Adrenal gland (tissue), 12 donors: Measurements from ENCODE around the gene PGAP2. TPM values are rescaled to one million over a fixed set of nuclear protein-coding genes. Genes with fewer than 3 reads are reported as not detected.
"Not testable (repeated sequence)": the region's sequence is repeated elsewhere in the genome, so short reads cannot be mapped to it uniquely, and the experiment has no call there.

Experiments
- DNase-seq, 7 donors: peaks; one replicate each; pipeline ENCODE4 v3.0.0-alpha.2; 2019 to 2020
- H3K27ac ChIP-seq, 5 donors: fragments of 200-600 bp; sonication (generic) in 4 of 5; 1 replicate in 3 of 5; 2 replicates in 2 of 5; pipeline versions ENCODE4 v1.5.1 to v1.8.0; 2016 to 2020; ENCODE audit warnings: mild to moderate bottlenecking in 1 of 5
- H3K27me3 ChIP-seq: fragments of 200-600 bp; 2 replicates; pipeline ENCODE4 v1.8.0; 2021
- H3K36me3 ChIP-seq, 2 donors: fragments of 200-600 bp; replicated peaks in 1 of 2; 1 replicate in 1 of 2; 2 replicates in 1 of 2; pipeline versions ENCODE4 v1.5.1 to v1.8.0; 2018 to 2022
- H3K4me1 ChIP-seq, 2 donors: fragments of 200-600 bp; replicated peaks in 1 of 2; 1 replicate in 1 of 2; 2 replicates in 1 of 2; pipeline versions ENCODE4 v1.5.1 to v1.8.0; 2018 to 2021
- H3K4me3 ChIP-seq, 4 donors: fragments of 200-600 bp; sonication (generic) in 3 of 4; one replicate each; pipeline ENCODE4 v1.5.1; 2016 to 2018
- H3K9me3 ChIP-seq, 3 donors: fragments of 200-600 bp; sonication (generic) in 1 of 3; replicated peaks in 1 of 3; 1 replicate in 2 of 3; 2 replicates in 1 of 3; pipeline versions ENCODE4 v1.5.1 to v1.8.0; 2016 to 2021
- POLR2A ChIP-seq, 2 donors: fragments of 450-650 bp; IDR thresholded peaks; one replicate each; pipeline ENCODE4 v1.6.1; 2017; ENCODE audit warnings: antibody characterized with exemption in 2 of 2, mild to moderate bottlenecking in 2 of 2, moderate library complexity in 1 of 2
- WGBS, 4 donors: extraction: QIAGEN DNeasy Blood & Tissue Kit in 2 of 4; methylation state at CpG; one replicate each; pipeline versions ENCODE4 v1.1.5 to v1.1.7; 2013 to 2017; 5-methylcytosine and 5-hydroxymethylcytosine counted together
- intact Hi-C, 2 donors: fragments of 100-400 bp; cut with DNase I; formaldehyde crosslinking; loops; one replicate each; pipeline versions ENCODE4 v1.14.1 to v1.15.0; 2022 to 2023
- polyA plus RNA-seq, 3 donors: library from polyadenylated mRNA; stranded (reverse); fragments of 200-250 nt in 2 of 3; fragments of 350-450 nt in 1 of 3; fragmentation: Illumina TruSeq in 1 of 3; extraction: RNeasy Lipid Tissue Mini Kit (QIAGEN cat#74804) in 1 of 3; gene quantifications; one replicate each; pipeline ENCODE4 v1.2.3, GENCODE V29; 2013 to 2014
- total RNA-seq, 9 donors: library from RNA; depleted of rRNA in 4 of 9; stranded (reverse); fragments of >200 nt in 4 of 9; fragments of 120-200 nt in 1 of 9; fragmentation: NEBNext Ultra II Directional in 1 of 9; extraction: Animal tissue kit (Norgen Biotek cat#: 25700) in 1 of 9; gene quantifications; one replicate each; pipeline versions ENCODE4 v1.1.0 to v1.2.4, GENCODE V29; 2013 to 2023
- TF ChIP-seq, protein P1 (sequence below), 6 experiments: fragments of 450-650 bp in 4 of 6; fragments of 200-600 bp in 2 of 6; sonication (generic) in 1 of 6; IDR thresholded peaks; 1 replicate in 5 of 6; 2 replicates in 1 of 6; pipeline versions ENCODE4 v1.5.1 to v1.8.0; 2016 to 2021; ENCODE audit warnings: antibody characterized with exemption in 6 of 6, mild to moderate bottlenecking in 2 of 6, moderate library complexity in 1 of 6
- donor health status: healthy with polysubstance abuse.
- donor health status: Bipolar disorder and iron deficiency.
- donor health status: DM: yes; HTN: yes; CAD: no.
- donor health status: DM: no; HTN: no; CAD: no.
- donor health status: DM: no; HTN: no; CAD: no.
- donor health status: DM: yes; HTN: yes; CAD: no.

Gene PGAP2
- total and polyA plus RNA-seq, 12 donors: 4.6 to 44.0 (median 19.9) TPM

- Histone ChIP-seq H3K27ac (no peak overlapping the region), H3K27me3 (no peaks in the 10 kb centered on the region), H3K36me3 (no peaks in the 10 kb centered on the region), H3K9me3 (no peaks in the 10 kb centered on the region), H3K4me1 (peaks cover 32 to 55% of the 10 kb centered on the region in 2 donors), H3K4me3 (no peak overlapping the region)
- DNase-seq: no peak
- 89 to 96% (median 94%) methylated on average over 2 of the region's 2 CpGs for WGBS, 4 donors
- no peak for TF ChIP-seq POLR2A (IDR thresholded peaks at IDR 0.05)
- TF ChIP-seq, protein P1, sequence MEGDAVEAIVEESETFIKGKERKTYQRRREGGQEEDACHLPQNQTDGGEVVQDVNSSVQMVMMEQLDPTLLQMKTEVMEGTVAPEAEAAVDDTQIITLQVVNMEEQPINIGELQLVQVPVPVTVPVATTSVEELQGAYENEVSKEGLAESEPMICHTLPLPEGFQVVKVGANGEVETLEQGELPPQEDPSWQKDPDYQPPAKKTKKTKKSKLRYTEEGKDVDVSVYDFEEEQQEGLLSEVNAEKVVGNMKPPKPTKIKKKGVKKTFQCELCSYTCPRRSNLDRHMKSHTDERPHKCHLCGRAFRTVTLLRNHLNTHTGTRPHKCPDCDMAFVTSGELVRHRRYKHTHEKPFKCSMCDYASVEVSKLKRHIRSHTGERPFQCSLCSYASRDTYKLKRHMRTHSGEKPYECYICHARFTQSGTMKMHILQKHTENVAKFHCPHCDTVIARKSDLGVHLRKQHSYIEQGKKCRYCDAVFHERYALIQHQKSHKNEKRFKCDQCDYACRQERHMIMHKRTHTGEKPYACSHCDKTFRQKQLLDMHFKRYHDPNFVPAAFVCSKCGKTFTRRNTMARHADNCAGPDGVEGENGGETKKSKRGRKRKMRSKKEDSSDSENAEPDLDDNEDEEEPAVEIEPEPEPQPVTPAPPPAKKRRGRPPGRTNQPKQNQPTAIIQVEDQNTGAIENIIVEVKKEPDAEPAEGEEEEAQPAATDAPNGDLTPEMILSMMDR (IDR thresholded peaks at IDR 0.05): no peak
- intact Hi-C loops: no loop called here
These were observed 52.0 kb downstream of the PGAP2 start for GRCh38 chr11:3860375-3860774.

DNA sequence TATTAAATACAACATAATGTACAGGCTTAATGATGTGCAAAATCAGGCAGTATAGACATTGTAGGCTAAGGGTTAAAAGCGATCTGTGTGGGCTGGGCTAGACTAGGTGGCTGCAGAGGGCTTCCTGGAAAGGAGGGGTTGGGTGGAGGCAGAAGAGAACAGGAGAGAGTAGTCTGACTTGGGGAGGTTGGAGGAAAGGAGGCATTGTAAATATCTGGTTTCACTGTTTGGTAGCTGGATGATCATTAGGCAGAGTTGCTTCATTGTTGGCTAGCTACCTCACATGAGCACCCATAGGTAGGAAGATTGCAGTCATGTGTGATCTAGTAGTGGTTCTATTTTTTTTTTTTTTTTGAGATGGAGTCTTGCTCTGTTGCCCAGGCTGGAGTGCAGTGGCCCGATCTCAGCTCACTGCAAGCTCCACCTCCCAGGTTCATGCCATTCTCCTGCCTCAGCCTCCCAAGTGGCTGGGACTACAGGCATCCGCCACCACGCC, 52.6 kb downstream of the PGAP2 start:
- DNase-seq, H3K36me3 ChIP-seq, H3K27ac ChIP-seq, intact Hi-C loops, H3K27me3 ChIP-seq, H3K9me3 ChIP-seq, H3K4me3 ChIP-seq: not testable (repeated sequence)
- H3K4me1 ChIP-seq: peaks cover 34 to 61% of the 10 kb centered on the region in 2 donors
- WGBS, 4 donors: 82 to 96% (median 85%) methylated on average over 4 of the region's 4 CpGs

DNA sequence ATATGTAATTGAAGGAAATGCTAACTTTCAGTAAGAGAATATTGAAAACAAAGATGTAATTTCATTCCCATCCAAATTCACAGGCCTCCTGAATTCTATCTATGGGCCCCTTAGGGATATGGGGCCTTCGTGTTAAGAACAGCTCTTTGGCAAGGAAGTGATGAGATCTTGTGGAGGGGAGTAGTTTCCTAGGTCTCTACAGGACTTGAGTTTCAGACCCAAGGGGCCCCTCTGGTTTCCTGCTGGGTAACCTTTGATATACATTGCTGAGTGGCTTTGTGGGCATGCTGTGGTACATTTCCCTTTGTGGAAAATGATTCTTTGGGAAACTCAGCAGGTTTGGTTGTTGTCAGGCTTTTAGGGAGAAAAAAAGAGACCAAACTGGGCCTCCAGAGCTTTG, 53.3 kb downstream of the PGAP2 start:
- no peaks in the 10 kb centered on the region for H3K9me3 ChIP-seq
- peaks cover 33 to 62% of the 10 kb centered on the region in 2 donors for H3K4me1 ChIP-seq
- H3K36me3 ChIP-seq: no peaks in the 10 kb centered on the region
- no peak overlapping the region for H3K27ac ChIP-seq
- intact Hi-C loops: no loop called here
- TF ChIP-seq, protein P1 (IDR thresholded peaks at IDR 0.05): no peak
- TF ChIP-seq POLR2A (IDR thresholded peaks at IDR 0.05): no peak
- H3K27me3 ChIP-seq: no peaks in the 10 kb centered on the region
- no peak overlapping the region for H3K4me3 ChIP-seq
- WGBS, 4 donors: 54 to 74% (median 55%) methylated on average over 1 of the region's 1 CpG
- DNase-seq: no peak

DNA sequence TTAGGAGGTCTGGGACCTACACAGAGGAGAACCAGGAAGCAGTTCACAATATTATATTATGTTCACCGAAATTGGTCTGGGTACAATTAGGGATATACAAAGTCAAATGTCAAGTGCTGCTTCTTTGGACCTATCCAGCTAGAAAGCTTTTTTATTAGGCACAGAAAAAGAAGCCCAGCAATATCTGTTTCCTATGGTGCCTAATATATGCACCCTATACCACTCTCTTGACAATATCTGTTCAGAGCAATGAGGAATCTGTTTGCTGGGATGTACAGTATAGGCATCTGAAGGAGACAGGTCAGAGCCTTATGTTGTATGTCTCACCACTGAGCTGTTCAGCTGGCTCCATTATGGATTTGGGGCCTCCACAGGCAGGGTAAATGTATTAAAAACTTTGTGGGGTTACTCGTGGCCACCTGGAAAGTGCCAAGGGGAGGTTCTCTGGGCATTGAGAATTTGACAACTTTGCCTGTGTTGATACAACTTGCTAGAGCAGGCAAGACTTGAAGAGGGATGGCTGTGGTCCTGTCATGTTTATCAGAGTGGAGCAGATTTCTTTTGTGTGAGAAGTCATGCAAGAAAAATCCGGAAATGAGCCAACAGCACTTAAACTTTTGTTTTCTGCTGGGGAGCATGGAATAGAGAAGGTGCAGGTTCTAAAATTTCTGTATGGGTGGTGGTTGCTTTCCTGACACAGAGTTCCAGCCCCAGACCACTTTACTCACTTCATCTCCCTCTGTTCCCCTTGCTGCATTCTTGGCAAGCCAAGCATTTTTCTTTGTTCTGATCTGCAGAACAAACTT, 57.2 kb downstream of the PGAP2 start:
- intact Hi-C loops: no loop called here
- WGBS, 4 donors: 53 to 67% (median 58%) methylated on average over 3 of the region's 3 CpGs
- no peaks in the 10 kb centered on the region for H3K36me3 ChIP-seq
- no peak for DNase-seq
- H3K4me1 ChIP-seq: peaks cover 17 to 39% of the 10 kb centered on the region in 2 donors
- no peak for TF ChIP-seq POLR2A (IDR thresholded peaks at IDR 0.05)
- TF ChIP-seq, protein P1 (IDR thresholded peaks at IDR 0.05): no peak
- peak overlapping the region in 1 of 5 donors; percentile 54 for H3K27ac ChIP-seq
- H3K27me3 ChIP-seq: no peaks in the 10 kb centered on the region
- H3K4me3 ChIP-seq: no peak overlapping the region
- H3K9me3 ChIP-seq: no peaks in the 10 kb centered on the region
